AG09319 (cell line): ENCODE data around the gene SYTL4.
"Not testable (repeated sequence)": the region's sequence is repeated elsewhere in the genome, so short reads cannot be mapped to it uniquely, and the experiment has no call there.

Source experiments
- DNase-seq: peaks from one replicate; pipeline ENCODE4 v3.0.0-alpha.2; 2010; ENCODE audit warnings: low read depth; ENCODE audit errors: extremely low read depth
- CTCF ChIP-seq: IDR thresholded peaks from 2 replicates; pipeline ENCODE4 v1.5.1; 2011; ENCODE audit warnings: low read depth, mild to moderate bottlenecking, inconsistent platforms, low read length, moderate library complexity

SYTL4 gene

GRCh38 chrX:100745806-100746537 is 14.1 kb upstream of the SYTL4 start:
- no peak for DNase-seq
- TF ChIP-seq CTCF = no peak

- DNase-seq = no peak
- no peak for TF ChIP-seq CTCF
Observed at GRCh38 chrX:100745205-100745604, 13.3 kb upstream of the SYTL4 start.

- TF ChIP-seq CTCF = no peak
- no peak for DNase-seq
Observed at GRCh38 chrX:100743009-100743607, 11.2 kb upstream of the SYTL4 start.

- not testable (repeated sequence) for DNase-seq
Observed at GRCh38 chrX:100724006-100724405, 7.9 kb downstream of the SYTL4 start.

GRCh38 chrX:100721328-100721727 is 10.6 kb downstream of the SYTL4 start:
- TF ChIP-seq CTCF = no peak
- no peak for DNase-seq

GRCh38 chrX:100720301-100720700 is 11.6 kb downstream of the SYTL4 start:
- no peak for TF ChIP-seq CTCF
- DNase-seq = no peak

- no peak for DNase-seq
- TF ChIP-seq CTCF = no peak
Observed at GRCh38 chrX:100719139-100719538, 12.8 kb downstream of the SYTL4 start.

- DNase-seq = no peak
- no peak for TF ChIP-seq CTCF
Observed at GRCh38 chrX:100717363-100717762, 14.6 kb downstream of the SYTL4 start.
